Panc1 (cell line): Measurements from ENCODE around the gene SYNE1. TPM values are rescaled to one million over a fixed set of nuclear protein-coding genes. Genes with fewer than 3 reads are reported as not detected.

Experiments
- ATAC-seq: fragments of 200-7000 bp; cut with Tn5 transposase; 2 replicates; pipeline ENCODE4 v1.9.1; 2020; ENCODE audit warnings: mild to moderate bottlenecking, moderate library complexity
- BruUV-seq: library from RNA; stranded (reverse); fragments of 400-500 nt; replicated peaks from 2 replicates; lab custom pipeline; 2021; lab: Mats Ljungman, UMichigan
- CTCF ChIA-PET: fragments of 300-600 bp; sonication (Branson Sonifier 250); formaldehyde crosslinking; loops from one replicate; lab custom pipeline; 2022; ENCODE audit warnings: antibody characterized with exemption; lab: Charles Lee
- POLR2A ChIA-PET: fragments of 300-600 bp; sonication (Branson Sonifier 250); formaldehyde crosslinking; loops from one replicate; lab custom pipeline; 2022; ENCODE audit warnings: antibody characterized with exemption; lab: Charles Lee
- DNase-seq: peaks from one replicate; pipeline ENCODE4 v3.0.0-alpha.2; 2010; ENCODE audit warnings: low read depth, low spot score
- H3K27ac ChIP-seq: 2 replicates; pipeline ENCODE4 v1.5.1; 2011; ENCODE audit warnings: mild to moderate bottlenecking, low read length, inconsistent platforms
- H3K27me3 ChIP-seq: fragments of 200-500 bp; sonication (Bioruptor generic); 2 replicates; pipeline ENCODE4 v1.6.0; 2014; ENCODE audit warnings: low read length, inconsistent platforms; ENCODE audit not compliant: control insufficient read depth, insufficient read depth
- H3K36me3 ChIP-seq: fragments of 200-500 bp; sonication (Bioruptor generic); 2 replicates; pipeline ENCODE4 v1.5.1; 2014; ENCODE audit warnings: inconsistent platforms, mild to moderate bottlenecking, low read length, moderate library complexity; ENCODE audit not compliant: control insufficient read depth, insufficient read depth
- H3K4me1 ChIP-seq: 2 replicates; pipeline ENCODE4 v1.5.1; 2011; ENCODE audit warnings: inconsistent platforms, mild to moderate bottlenecking, low read length, moderate library complexity; ENCODE audit not compliant: control insufficient read depth, insufficient read depth
- H3K4me3 ChIP-seq, 2 experiments: 2 replicates each; pipeline ENCODE4 v1.5.1; 2011 to 2012; ENCODE audit warnings: low read depth in 2 of 2, low read length in 2 of 2, mild to moderate bottlenecking in 2 of 2, inconsistent platforms in 1 of 2, moderate library complexity in 1 of 2
- H3K9me3 ChIP-seq: fragments of 200-500 bp; sonication (Bioruptor generic); 2 replicates; pipeline ENCODE4 v1.5.1; 2014; ENCODE audit warnings: low read depth, mild to moderate bottlenecking, inconsistent platforms, low read length, moderate library complexity; ENCODE audit not compliant: control insufficient read depth, insufficient read depth
- POLR2AphosphoS5 ChIP-seq: IDR thresholded peaks from 2 replicates; pipeline ENCODE4 v1.6.1; 2012; ENCODE audit warnings: mild to moderate bottlenecking, low read depth, low read length, moderate library complexity
- SIN3A ChIP-seq: IDR thresholded peaks from 2 replicates; pipeline ENCODE4 v1.6.1; 2012; ENCODE audit warnings: low read depth, mild to moderate bottlenecking, low read length, moderate library complexity, borderline replicate concordance; ENCODE audit not compliant: insufficient read depth
- TCF7L2 ChIP-seq: IDR thresholded peaks from 2 replicates; pipeline ENCODE4 v1.6.1; 2011; ENCODE audit warnings: mild to moderate bottlenecking, low read depth, low read length, inconsistent platforms
- in situ Hi-C: cut with HindIII; loops from 2 replicates; pipeline ENCODE4 v1.10.0; 2016; ENCODE audit warnings: low sequenced_read_pairs, low pct_unique_long_range_greater_than_20kb
- intact Hi-C: fragments of 100-400 bp; cut with micrococcal nuclease; formaldehyde crosslinking; loops from one replicate; pipeline ENCODE4 v1.10.0; 2022; ENCODE audit not compliant: unreplicated experiment
- total RNA-seq: library from RNA; stranded (reverse); gene quantifications from one replicate; pipeline ENCODE4 v1.2.1, GENCODE V29; 2021; ENCODE audit not compliant: unreplicated experiment
- TF ChIP-seq, protein P1 (sequence below): fragments of 450-650 bp; IDR thresholded peaks from 2 replicates; pipeline ENCODE4 v1.5.1; 2017; ENCODE audit warnings: mild to moderate bottlenecking
- TF ChIP-seq, protein P2 (sequence below), 2 experiments: IDR thresholded peaks; 2 replicates each; pipeline ENCODE4 v1.6.1; 2011 to 2012; ENCODE audit warnings: low read depth in 2 of 2, control low read depth in 1 of 2, low read length in 1 of 2, mild to moderate bottlenecking in 1 of 2, moderate library complexity in 1 of 2; ENCODE audit not compliant: insufficient read depth in 1 of 2

The SYNE1 gene
- total RNA-seq, 1 experiment from 2014 or later: 3.2 TPM

DNA sequence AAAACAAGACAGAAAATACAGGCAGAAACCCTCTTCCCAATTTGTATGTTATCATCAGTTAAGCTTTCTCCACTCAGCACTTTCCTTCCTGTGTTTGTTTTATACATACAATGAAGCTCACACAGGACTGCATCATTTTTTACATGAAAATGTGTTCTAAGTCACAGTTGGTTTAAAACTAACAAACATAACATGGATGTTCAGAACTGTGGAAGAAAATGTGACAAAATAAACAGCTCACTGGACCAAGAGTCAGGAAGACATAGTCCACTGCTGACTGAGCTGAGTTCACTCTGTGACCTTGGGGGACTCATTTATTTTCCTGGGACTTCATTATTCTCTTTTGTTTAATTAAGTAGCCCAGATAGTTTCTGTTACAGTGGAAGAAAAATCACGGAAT is 331.5 kb downstream of the SYNE1 start:
- Histone ChIP-seq H3K4me1 (no peaks in the 10 kb centered on the region), H3K36me3 (no peaks in the 10 kb centered on the region), H3K4me3 (no peak overlapping the region), H3K9me3 (no peaks in the 10 kb centered on the region), H3K27ac (no peak overlapping the region), H3K27me3 (no peaks in the 10 kb centered on the region)
- ChIA-PET POLR2A (no interaction called here), CTCF (no interaction called here)
- no TSS peak for BruUV-seq
- no peak for ATAC-seq
- intact Hi-C loops: no loop called here
- DNase-seq: no peak
- in situ Hi-C loops: no loop called here
- TF ChIP-seq, protein P1, sequence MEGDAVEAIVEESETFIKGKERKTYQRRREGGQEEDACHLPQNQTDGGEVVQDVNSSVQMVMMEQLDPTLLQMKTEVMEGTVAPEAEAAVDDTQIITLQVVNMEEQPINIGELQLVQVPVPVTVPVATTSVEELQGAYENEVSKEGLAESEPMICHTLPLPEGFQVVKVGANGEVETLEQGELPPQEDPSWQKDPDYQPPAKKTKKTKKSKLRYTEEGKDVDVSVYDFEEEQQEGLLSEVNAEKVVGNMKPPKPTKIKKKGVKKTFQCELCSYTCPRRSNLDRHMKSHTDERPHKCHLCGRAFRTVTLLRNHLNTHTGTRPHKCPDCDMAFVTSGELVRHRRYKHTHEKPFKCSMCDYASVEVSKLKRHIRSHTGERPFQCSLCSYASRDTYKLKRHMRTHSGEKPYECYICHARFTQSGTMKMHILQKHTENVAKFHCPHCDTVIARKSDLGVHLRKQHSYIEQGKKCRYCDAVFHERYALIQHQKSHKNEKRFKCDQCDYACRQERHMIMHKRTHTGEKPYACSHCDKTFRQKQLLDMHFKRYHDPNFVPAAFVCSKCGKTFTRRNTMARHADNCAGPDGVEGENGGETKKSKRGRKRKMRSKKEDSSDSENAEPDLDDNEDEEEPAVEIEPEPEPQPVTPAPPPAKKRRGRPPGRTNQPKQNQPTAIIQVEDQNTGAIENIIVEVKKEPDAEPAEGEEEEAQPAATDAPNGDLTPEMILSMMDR: no peak
- TF ChIP-seq TCF7L2 (no peak), POLR2AphosphoS5 (no peak), SIN3A (no peak)
- TF ChIP-seq, protein P2, sequence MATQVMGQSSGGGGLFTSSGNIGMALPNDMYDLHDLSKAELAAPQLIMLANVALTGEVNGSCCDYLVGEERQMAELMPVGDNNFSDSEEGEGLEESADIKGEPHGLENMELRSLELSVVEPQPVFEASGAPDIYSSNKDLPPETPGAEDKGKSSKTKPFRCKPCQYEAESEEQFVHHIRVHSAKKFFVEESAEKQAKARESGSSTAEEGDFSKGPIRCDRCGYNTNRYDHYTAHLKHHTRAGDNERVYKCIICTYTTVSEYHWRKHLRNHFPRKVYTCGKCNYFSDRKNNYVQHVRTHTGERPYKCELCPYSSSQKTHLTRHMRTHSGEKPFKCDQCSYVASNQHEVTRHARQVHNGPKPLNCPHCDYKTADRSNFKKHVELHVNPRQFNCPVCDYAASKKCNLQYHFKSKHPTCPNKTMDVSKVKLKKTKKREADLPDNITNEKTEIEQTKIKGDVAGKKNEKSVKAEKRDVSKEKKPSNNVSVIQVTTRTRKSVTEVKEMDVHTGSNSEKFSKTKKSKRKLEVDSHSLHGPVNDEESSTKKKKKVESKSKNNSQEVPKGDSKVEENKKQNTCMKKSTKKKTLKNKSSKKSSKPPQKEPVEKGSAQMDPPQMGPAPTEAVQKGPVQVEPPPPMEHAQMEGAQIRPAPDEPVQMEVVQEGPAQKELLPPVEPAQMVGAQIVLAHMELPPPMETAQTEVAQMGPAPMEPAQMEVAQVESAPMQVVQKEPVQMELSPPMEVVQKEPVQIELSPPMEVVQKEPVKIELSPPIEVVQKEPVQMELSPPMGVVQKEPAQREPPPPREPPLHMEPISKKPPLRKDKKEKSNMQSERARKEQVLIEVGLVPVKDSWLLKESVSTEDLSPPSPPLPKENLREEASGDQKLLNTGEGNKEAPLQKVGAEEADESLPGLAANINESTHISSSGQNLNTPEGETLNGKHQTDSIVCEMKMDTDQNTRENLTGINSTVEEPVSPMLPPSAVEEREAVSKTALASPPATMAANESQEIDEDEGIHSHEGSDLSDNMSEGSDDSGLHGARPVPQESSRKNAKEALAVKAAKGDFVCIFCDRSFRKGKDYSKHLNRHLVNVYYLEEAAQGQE (IDR thresholded peaks at IDR 0.05; ENCODE audit: insufficient read depth in 1 of 2, low read depth in 2 of 2, low read length in 1 of 2): no peak

DNA sequence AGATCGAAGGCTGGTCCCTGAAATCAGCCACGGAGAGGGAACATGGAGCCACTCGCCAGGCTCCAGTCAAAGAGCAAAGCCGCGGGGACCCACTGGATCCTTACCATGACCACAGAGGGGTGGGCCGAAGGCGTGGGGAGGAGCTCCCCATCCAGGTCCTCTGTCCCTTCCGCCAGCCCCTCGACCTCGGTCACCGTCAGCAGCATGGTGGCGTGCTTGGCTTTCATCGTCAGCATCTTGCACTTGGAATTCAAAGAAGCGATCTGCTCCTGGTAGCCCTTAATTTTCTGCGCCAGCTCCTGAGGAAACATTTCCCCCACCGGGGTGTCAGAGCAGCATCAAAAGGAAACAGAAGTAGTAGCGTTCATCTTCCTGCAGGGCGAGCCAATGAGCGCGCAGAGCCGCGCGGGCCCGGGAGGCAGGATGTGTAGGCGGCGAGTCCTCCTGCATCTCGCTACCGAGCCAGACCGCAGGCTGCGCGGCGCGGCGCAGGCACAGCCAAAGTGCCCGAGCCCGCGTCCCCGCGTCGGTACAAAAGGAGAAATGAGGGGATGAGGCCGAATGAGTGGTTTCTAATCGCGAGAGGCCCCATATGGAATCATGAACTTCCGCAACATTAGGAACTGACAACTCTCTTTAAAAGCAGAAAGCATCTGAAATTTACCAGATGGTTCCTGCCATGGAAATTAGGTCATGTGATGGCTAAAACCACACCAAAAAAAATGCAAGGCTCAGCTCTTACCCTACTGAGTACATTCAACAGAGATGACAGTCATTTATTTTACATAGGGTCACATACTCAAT is 335.2 kb downstream of the SYNE1 start:
- ATAC-seq: peak; percentile 100
- Histone ChIP-seq H3K4me3 (peak overlapping the region; percentile 65 to 94), H3K9me3 (no peaks in the 10 kb centered on the region), H3K4me1 (no peaks in the 10 kb centered on the region), H3K27ac (peak overlapping the region; percentile 61), H3K27me3 (no peaks in the 10 kb centered on the region), H3K36me3 (no peaks in the 10 kb centered on the region)
- ChIA-PET CTCF (interaction anchor here (0.5 to 0.8 kb wide), 2 partner anchors 34 to 36 kb away, joined by 3 to 8 read pairs; no protein-coding TSS in a partner anchor), POLR2A (no interaction called here)
- TF ChIP-seq, protein P2 (IDR thresholded peaks at IDR 0.05; ENCODE audit: insufficient read depth in 1 of 2, low read depth in 2 of 2, low read length in 1 of 2): no peak
- TF ChIP-seq TCF7L2: peak; percentile 70; the same call in 1 of the 2 replicates
- TF ChIP-seq, protein P1: peak; percentile 75
- BruUV-seq: no TSS peak
- intact Hi-C loops (no loop called here), in situ Hi-C loops (no loop called here)
- DNase-seq: peak; percentile 48
